Right ventricle myocardium inferior (tissue), 1 donor: Measurements from ENCODE around the gene CCDC157. TPM values are rescaled to one million over a fixed set of nuclear protein-coding genes. Genes with fewer than 3 reads are reported as not detected.
A peak's percentile ranks its signal among the peaks of the same experiment; 100 is the strongest.
"Not testable (repeated sequence)": the region's sequence is repeated elsewhere in the genome, so short reads cannot be mapped to it uniquely, and the experiment has no call there.

Experiments used
- ATAC-seq: fragments of 200-7000 bp; cut with Tn5 transposase; one replicate; pipeline ENCODE4 v1.9.1; 2020; ENCODE audit warnings: mild to moderate bottlenecking, moderate library complexity
- DNase-seq: peaks from one replicate; pipeline ENCODE4 v3.0.0; 2021; ENCODE audit errors: missing footprints
- intact Hi-C: fragments of 100-400 bp; cut with DNase I; formaldehyde crosslinking; loops from one replicate; pipeline ENCODE4 v1.11.0; 2022
- total RNA-seq: library from RNA; stranded (reverse); fragmentation: NEBNext Ultra II Directional; extraction: Animal tissue kit (Norgen Biotek cat#: 25700); gene quantifications from one replicate; pipeline ENCODE4 v1.2.1, GENCODE V29; 2021
- donor health status: DM: no; HTN: yes; CAD: no; lungs with severe emphysema.

The CCDC157 gene
- total RNA-seq, 1 donor from 2014 or later: 0.46 TPM

DNA sequence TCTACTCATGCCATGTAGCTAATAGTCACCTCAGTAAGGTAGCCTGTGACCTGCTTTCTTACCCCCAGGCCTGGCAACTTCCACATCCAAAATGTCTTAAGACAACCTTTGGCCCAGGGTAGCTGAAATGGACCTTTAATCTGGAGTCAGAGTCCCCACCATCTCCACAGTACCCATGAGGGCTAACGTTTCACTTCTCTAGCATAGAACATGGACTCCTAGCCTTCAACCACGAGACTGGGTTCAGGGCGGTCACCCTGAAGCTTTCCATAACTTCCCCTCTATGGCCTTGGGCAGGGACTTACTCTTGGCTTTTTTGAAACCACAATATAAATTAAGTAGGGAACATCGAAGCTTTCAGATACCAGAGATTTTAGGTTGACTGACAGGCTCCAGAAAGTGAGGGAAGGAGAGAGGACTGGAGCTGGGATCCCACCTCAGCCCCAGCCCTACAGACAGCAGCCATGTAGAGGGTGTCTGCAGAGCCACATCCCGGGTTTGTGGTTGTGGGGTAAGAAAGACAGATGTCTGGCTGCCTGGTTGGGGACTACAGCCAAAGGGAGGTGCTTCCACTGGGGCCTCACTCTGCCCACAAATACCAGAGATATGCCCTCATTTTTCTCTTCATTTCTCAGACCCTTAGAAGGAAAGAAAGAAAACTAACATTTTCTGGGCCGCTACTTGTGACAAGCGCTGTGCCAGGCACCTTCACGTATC is 32.6 kb upstream of the CCDC157 start:
- ATAC-seq (no peak), DNase-seq (no peak)
- intact Hi-C loops: loop anchor here (5.0 kb wide), 1 partner anchor 33 kb away; the partner anchor contains the start of genes CCDC157 and SF3A1

DNA sequence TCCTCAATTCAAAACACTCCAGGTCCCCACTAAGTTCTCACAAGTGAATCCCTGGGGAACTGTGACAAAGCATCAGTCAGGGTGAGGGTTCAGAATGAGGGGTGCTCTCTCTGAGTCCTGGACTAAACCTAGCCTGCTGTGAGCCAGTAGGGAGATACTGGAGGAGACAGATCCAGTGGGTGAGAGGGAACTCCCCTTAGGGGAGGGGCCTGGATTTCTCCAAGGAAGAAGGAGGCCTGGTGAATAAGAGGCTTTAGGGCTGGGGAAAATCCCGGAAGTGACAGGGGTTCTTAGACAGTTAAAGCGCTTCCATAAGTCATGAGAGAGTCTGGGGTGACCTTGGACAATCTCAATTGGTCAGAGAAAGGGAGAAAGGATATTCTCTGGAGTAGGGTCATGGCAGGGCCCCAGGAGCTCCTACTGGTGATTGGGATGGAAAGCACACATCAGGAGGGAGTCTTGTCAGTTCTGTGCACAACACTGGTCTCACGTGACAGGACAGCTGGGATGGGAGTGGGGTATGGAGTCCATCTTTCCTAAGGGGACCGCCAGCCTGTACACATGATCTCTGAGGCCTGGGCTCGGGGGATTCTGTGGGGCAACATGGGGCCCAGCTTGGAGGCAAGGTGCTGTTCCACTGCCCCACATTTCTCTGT is 31.6 kb upstream of the CCDC157 start:
- intact Hi-C loops: no loop called here
- ATAC-seq (peak; percentile 33), DNase-seq (no peak)

DNA sequence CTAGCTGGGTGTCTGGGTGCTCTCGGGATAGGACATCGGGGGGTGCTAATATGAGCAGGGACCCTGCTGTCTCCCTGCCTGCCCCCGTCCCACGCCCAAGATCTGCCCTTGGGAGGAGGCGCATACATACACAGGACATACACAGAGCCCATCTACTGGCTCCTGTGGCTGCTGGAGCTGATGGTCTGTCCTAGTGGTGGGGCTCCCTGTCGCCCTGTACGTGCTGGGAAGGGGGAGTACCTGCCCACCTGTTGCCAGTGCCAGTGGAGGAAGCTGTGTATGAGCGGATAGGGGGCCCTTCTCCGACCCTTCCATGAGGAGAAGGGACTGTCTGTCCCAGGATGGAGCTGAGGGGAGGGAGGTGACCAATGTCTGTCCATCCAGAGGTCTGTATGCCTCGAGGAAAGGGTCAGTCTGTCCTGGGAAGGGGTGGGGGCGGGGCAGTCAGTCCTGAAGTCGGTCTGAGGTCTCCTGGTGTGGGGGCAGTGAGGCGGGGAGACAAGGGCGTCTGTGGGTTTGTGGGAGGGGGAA is 31.0 kb upstream of the CCDC157 start:
- DNase-seq (no peak), ATAC-seq (no peak)
- intact Hi-C loops: loop anchor here (1.0 to 2.0 kb wide), 2 partner anchors 15 to 37 kb away; no protein-coding TSS in a partner anchor

DNA sequence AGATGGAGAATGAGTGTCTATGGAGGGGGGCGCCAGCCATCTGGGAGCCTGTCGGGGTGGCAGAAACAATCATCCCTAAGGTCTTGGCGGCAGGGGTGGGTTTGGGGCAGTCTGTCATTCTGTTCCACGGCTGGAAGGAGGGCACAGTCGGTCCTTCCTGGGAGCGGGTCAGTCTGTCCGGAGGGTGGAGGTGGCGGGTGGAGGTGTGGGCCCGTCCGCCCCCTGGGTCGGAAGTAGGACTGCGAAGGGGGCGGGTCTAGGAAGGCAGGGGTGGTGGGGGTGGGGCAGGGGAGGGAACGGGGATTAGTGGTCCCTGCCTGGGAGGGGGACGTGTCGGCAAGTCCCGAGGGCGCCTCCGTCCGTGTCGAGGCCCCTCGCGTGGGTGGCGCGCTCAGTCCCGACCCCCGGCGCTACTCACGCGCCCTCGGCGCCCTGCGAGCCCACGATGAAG is 30.5 kb upstream of the CCDC157 start:
- no peak for DNase-seq
- intact Hi-C loops: loop anchor here (1.0 to 2.0 kb wide), 2 partner anchors 15 to 38 kb away; no protein-coding TSS in a partner anchor

DNA sequence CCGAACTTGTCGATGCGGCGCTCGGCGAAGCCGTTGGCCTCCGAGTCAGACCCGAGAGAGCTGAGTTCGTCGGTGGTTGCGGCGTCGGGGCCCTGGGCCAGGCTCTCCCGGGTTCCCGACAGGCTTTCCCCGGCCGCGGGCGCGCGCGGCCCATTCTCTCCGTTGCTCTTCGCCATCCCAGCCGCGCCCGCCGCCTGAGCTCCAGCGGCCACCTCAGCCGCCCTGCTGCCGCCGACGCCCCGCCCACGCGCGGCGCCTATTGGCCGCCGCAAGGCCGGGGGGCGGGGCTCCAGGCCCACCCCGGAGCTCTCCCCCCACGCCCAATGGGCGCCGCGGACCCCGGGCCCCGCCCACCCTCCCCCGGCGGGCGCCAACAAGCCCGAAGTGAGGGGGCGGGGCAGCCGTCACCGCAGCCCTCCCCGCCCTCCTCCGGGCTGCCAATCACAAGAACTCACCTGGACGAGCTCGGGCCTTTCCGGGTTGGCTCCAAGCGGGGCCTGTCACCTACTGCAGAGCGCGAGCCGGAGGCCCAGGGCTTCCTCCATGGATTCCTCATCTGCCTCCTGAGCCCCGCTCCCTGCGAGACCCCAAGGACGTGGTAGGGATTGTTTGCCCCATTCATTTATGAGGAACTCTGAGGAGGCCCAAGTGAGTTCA is 30.0 kb upstream of the CCDC157 start, which contains the start of gene TBC1D10A:
TBC1D10A (minus strand) TSS at position 236 of the 657 bp plus-strand sequence; CDS start at position 176, 60 bp downstream.
- DNase-seq: peak; percentile 96
- intact Hi-C loops: loop anchor here (1.0 to 2.0 kb wide), 2 partner anchors 16 to 39 kb away; no protein-coding TSS in a partner anchor
- peak; percentile 95 for ATAC-seq

More for the DNA sequence above, 30.5 kb upstream of the CCDC157 start:
- peak; percentile 56 for ATAC-seq

DNA sequence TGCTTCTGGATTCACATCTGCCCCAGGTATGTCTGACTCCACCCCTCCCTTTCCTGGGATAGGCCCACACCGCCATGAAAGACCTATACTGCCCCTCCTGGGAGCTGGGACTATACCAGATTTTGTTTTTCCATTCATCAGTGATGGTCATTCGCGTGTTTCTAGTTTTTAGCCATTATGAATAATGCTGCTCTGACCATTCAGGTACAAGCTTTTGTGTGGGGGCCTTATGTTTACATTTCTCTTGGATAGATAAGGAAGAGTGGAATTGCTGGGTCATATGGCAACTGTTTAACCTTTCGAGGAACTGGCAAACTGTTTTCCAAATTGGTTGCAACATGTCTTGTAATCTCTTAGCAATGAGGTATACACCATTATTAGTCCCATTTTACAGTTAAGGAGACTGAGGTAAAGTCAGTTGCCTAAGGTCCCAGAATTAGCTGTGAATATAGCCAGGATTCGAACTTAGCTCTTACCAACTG is 28.9 kb upstream of the CCDC157 start:
- DNase-seq: no peak
- intact Hi-C loops: loop anchor here (2.0 kb wide), 1 partner anchor 17 kb away; no protein-coding TSS in a partner anchor

DNA sequence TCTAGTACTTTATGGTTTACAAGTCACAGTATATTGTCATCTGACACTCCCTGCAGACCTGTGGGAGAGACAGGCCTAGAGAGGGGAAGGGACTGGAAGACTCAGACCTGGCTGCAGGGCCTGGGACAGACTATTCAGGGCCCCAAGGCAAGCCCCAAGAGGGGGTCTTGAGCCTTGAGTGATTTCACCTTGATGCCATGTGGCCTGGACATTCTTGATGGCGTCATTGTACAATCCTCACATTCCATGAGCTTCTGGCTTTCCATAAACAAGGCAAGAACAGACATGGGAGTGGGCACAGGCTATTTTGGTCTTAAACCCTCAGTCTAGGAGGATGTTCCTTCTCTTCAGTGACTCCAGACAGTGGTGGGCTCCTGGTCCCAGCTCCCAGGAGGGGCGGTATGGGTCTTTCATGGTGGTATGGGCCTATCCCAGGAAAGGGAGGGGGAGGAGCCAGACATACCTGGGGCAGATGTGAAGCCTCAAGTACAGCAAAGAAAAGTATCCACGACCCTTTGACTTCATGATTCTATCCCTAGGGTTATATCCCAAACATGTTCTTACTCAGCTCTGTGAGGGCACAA is 28.2 kb upstream of the CCDC157 start:
- intact Hi-C loops: no loop called here
- DNase-seq: no peak
- no peak for ATAC-seq

More for the DNA sequence above, 28.9 kb upstream of the CCDC157 start:
- no peak for ATAC-seq

DNA sequence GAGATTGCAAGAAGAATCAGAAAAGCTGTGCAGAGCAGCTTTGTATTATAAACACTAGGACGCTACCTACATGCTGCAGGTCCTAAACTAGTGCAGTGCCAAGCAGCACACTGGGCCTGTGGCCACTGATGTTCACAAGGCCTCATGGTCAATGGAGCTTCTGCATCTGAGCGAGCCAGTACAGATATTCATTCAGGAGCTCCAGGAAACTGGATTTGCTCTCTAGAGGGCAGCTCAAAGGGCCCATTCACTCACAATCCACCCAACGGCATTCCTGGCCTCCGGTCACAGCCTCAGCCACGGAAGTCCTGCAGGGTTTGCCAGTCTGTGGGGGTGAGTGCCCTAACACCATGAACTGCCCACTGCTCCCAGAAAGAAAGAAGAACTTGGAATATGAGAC is 24.3 kb upstream of the CCDC157 start:
- intact Hi-C loops: no loop called here
- ATAC-seq: no peak

DNA sequence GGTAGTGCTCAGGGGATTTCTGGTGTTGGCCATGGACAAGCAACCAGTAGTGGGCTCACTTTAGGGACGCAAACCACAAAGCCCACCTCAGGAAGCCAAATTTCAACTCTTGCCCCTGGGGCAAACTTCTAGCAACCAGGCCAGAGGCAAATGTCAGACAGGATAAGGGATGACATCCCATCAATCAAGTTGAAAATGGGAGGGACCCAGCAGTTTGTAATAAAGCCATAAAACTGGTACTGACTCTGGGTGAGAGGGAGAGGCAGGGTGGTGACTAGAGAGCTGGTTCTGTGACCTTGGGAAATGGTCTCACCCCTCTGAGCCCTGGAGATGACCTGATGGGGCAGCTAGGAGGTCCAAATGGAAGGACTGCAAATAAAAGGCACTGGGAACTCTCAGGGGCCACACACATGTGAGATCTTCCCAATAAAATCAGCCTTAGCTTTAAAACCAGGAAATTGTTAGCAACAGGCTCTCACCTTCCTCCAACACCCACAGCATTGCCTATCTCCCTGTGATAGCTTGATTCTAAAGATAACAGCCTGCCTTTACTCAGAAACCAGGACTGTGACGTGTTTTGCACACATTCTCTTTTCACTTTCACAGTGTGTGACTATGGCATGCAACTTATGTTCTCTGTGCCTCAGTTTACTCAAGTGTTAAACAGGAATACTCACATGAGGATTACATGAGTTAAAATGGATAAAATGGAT is 23.7 kb upstream of the CCDC157 start:
- ATAC-seq (no peak), DNase-seq (no peak)
- intact Hi-C loops: no loop called here

More for the DNA sequence above, 24.3 kb upstream of the CCDC157 start:
- no peak for DNase-seq

DNA sequence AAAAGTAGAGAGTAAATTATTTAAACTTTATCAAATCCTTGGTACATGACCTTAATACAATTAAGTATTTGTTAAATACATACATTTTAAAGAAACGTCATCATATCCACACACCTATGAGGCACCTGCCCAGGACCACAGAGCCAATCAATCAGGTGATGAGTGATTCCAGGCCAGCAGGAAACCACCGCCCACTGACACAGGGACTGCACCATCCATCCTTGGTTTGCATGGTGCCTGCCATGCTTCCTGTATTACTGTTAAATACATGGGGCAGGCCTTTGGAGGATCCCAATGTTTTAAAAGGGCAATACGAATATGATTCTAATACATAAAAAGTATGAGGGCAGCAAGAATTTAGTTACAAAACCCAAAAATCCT is 23.1 kb upstream of the CCDC157 start:
- no peak for DNase-seq
- intact Hi-C loops: no loop called here
- no peak for ATAC-seq

DNA sequence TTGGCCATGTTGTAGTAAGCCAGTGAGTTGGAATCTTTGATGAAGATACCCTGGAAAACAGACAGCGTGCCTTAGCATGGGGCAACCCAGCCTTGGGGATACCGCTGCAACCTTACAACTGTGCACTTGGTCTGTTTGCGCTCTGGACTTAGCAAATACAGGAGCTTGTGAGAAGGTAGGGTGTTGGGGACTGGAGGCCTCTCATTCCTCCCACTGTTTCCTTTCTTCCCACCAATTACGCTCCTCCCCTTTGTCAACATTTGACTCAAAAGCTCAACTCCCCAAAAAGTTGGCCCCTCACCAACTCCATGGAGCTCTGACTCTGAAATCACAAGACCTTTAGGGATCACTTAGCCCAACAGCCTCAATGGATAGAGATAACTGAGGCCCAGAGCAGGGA is 22.2 kb upstream of the CCDC157 start:
- no peak for DNase-seq
- no peak for ATAC-seq
- intact Hi-C loops: no loop called here

DNA sequence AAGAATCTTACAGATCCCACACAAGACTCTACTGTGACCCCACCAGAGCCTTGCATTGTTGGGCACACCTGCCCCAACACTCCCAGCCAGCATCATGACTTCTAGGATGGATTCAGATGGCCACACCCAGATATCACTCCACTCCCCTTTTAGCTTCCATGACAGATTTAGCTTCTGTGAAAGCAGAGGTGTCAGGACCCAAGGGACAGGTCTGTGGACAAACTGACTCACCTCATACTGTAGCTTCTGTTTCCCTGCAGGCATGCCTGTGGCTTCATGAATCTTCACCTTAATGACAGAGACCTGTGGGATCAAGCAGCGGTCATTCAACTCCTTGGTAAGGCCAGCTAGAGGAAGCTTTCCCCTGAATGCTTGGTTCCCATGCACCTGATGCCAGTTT is 21.6 kb upstream of the CCDC157 start:
- no peak for ATAC-seq
- intact Hi-C loops: no loop called here
- DNase-seq: no peak

DNA sequence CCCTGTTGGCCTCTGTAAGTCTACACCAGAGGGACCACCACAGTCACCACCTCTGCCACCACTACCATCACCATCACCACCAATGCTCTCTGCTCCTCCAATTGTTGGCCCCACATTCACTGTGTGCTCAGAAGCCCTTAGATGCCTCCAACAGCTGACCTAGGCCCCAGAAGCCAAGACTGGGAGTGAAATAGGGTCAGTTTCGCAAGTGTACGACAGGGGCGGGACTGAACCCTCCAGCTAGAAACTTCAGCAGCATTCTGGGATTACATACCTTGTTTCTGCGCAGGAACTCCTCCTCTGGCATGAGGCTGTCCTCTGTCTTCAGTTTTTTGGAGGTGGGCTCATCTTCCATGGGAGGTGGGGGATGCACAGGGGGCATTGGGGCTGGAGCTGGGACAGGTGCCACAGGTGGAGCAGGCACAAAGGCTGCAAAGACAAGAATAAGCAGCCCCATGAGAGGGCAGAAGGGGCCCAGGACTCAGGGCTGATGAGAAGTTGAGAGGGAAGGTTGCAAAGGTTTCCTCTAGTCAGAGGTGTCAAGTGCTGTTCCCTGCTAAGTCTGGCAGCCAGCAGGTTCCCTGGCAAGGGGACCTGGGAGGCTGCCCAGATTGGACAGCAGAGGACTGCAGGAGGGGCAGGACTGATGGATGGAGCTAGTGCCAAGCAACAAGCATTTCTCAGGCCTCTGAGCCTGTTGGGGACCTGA is 19.9 kb upstream of the CCDC157 start:
- DNase-seq (no peak), ATAC-seq (peak; percentile 79)
- intact Hi-C loops: no loop called here

DNA sequence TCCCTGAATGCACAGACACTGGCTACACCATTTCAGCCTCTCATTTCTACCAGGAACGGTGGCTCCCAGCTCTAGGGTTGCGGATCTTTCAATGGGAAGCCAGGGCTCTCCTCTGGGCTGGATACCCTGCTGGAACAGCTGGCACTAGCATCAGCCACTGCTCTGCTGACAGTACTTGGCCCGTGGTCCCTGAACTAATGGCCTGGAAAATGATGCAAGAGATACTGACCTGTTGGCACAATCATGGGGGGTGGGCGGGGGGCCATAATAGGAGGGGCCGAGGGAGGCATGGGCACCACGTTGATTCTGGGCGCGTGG is 19.4 kb upstream of the CCDC157 start:
- ATAC-seq (peak; percentile 1), DNase-seq (no peak)
- intact Hi-C loops: no loop called here

DNA sequence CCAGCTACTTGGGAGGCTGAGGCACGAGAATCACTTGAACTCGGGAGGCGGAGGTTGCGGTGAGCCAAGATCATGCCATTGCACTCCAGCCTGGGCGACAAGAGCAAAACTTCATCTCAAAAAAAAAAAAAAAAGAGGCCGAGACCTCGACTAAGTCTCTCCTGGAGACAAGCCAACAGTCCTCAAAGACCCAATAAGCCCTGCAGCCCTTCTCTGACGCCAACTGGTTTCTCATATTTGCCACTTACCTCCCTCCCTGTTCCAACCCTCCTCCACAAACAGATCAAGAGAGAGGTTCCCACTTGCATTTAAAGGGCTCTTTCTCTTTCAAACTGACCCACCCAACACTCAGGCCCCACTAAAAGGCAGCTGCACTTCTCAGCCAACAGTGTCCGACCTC is 18.5 kb upstream of the CCDC157 start:
- DNase-seq, ATAC-seq, intact Hi-C loops: not testable (repeated sequence)

DNA sequence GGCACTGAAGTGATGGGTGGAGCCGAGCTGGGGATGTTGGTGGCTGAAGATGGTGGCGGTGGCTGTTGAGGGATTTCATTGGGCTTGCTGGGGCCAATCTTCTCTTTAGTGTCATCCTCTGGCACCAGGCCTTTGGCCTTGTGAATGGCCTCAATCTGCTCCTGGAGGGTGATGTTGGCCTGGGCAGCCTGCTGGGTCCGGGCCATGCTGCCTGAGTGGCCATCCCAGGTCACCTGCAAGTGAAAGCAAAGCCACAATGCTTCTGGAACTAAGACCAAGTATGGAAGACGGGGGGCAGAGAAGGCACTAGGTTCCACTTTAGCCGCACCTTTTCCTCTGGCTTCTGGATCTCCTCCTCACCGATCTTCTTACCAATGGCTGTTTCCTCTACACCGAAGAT is 18.0 kb upstream of the CCDC157 start:
- intact Hi-C loops: no loop called here
- DNase-seq (no peak), ATAC-seq (no peak)

DNA sequence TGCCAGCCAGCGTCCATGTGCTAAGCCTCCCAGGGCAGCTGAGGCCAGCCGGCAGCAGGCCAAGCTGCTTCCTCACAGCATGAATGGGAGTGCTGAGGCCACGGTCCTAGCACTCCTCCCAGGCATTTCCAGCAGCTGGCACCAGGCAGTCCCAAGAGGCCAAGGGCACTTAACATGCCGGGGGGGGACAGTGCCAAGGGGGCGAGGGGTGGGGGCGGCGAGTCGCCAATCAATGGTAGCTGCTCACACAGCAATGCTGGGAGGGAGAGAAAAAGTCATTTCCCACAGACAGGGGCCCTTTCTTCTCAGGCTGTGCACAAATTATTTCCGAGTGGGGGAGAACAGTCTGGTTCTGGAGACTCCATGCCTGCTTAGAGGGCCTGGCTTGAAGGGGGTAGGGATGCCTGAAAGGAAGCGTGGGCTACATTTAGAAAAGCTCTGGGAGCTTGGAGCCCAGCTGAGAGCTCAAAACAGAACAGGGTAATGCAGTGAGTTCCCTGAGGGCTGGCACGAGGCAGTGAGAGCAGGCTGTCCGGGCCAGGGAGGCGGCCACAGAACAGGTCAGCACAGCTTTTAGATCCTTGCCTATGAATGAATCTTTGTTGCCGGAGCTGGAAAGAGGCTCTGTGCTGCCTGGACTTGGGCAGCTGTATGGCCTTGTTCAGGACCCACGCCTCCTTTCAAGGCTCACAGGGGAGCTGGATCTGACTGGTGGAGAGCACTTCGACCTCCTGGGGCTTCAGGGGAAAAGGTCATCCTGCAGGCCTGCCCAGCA is 15.7 kb upstream of the CCDC157 start:
- peak; percentile 86 for ATAC-seq
- DNase-seq: peak; percentile 88
- intact Hi-C loops: no loop called here
